ENCODE data around the gene CTDP1. TPM values are rescaled to one million over a fixed set of nuclear protein-coding genes. Genes with fewer than 3 reads are reported as not detected.

Gene CTDP1
- total RNA-seq, 1 donor from 2014 or later = 29.7 TPM

DNA sequence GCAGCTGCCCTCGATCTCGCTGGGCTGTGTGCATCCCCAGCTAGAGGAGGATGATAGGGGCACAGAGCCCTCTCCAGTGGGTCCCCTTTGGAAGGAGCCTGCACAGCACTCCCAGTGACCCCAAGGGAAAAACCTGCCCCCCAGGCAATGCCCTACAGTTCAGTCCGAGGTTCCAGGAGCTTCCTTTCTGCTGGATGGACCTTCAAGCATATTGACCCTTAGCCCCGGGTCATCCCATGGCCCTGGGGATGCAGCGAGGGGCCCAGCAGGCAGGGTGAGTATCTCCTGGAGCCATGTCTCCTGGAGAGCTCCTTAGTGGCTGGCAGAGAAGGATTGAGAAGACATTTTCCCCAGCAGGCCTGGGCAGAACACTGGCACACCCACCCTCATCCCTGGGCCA lies 45.4 kb upstream of the CTDP1 start:
- Histone ChIP-seq H3K27me3 (ENCODE audit: control insufficient read depth, insufficient read depth, low read length) (peaks cover 21% of the 10 kb centered on the region), H3K36me3 (ENCODE audit: control insufficient read depth, insufficient read depth, low read length) (no peaks in the 10 kb centered on the region), H3K4me3 (ENCODE audit: low read depth, low read length) (no peak overlapping the region)
- TF ChIP-seq, protein P1, sequence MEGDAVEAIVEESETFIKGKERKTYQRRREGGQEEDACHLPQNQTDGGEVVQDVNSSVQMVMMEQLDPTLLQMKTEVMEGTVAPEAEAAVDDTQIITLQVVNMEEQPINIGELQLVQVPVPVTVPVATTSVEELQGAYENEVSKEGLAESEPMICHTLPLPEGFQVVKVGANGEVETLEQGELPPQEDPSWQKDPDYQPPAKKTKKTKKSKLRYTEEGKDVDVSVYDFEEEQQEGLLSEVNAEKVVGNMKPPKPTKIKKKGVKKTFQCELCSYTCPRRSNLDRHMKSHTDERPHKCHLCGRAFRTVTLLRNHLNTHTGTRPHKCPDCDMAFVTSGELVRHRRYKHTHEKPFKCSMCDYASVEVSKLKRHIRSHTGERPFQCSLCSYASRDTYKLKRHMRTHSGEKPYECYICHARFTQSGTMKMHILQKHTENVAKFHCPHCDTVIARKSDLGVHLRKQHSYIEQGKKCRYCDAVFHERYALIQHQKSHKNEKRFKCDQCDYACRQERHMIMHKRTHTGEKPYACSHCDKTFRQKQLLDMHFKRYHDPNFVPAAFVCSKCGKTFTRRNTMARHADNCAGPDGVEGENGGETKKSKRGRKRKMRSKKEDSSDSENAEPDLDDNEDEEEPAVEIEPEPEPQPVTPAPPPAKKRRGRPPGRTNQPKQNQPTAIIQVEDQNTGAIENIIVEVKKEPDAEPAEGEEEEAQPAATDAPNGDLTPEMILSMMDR (IDR thresholded peaks at IDR 0.05; ENCODE audit: insufficient read depth, low read length, poor library complexity, severe bottlenecking) = no peak
- DNase-seq (ENCODE audit: low read depth) = no peak

DNA sequence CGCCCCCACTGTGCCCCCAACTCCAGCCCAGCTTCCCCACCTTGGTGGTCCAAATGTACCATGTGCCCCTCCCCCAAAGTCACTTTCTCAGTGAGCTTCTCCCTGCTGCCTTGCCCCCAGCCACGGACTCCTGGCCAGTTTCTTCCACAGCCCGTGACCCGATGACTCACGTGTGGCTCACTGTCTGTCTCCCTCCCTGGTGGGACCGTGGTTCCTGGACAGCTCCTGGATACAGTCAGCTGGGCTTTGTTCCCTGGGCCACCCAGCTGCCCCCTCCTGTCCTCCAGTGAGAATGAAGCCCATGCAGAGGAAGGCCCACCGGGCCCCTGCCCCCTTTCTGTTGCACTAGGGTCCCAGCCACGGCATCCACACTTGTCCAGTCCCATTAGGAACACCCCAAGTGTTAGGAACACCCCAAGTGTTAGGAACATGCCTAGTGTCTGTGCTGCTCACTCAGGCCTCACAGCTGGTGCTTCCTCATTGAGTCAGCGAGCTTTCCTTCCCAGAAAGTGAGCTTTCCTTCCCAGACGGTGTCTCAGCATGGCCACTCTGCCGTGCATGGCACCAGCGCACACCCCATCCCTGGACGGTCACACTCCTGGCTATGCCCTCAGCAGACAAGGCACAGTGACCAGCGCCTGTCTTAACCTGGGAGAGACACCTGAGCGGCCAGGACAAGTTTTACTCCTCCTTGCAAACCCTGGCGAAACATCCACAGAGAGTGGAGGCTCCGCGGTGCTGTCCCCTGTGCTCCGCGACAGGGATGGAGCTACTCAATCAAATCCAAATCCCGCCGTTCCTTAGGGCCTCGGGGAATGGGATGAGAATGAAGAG lies 44.8 kb upstream of the CTDP1 start:
- no peak for DNase-seq (ENCODE audit: low read depth)
- TF ChIP-seq, protein P1 (IDR thresholded peaks at IDR 0.05; ENCODE audit: insufficient read depth, low read length, poor library complexity, severe bottlenecking) = no peak
- Histone ChIP-seq H3K27me3 (ENCODE audit: control insufficient read depth, insufficient read depth, low read length) (peaks cover 21% of the 10 kb centered on the region), H3K36me3 (ENCODE audit: control insufficient read depth, insufficient read depth, low read length) (no peaks in the 10 kb centered on the region), H3K4me3 (ENCODE audit: low read depth, low read length) (no peak overlapping the region)

DNA sequence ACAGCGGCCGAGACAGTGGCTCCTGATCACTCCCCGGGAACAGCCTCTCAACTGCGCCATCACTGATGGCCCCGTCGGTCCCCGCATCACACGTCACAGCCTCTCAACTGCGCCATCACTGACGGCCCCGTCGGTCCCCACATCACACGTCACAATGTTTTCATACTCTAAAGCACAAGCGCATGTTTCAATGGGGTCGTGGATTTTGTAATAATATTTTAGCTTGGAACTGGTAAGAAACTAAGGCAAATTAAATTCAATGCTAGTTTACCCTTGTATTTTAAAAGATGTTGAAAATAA lies 44.2 kb upstream of the CTDP1 start:
- no peaks in the 10 kb centered on the region for H3K36me3 ChIP-seq (ENCODE audit: control insufficient read depth, insufficient read depth, low read length)
- TF ChIP-seq, protein P1 (IDR thresholded peaks at IDR 0.05; ENCODE audit: insufficient read depth, low read length, poor library complexity, severe bottlenecking) = no peak
- no peak overlapping the region for H3K4me3 ChIP-seq (ENCODE audit: low read depth, low read length)
- H3K27me3 ChIP-seq (ENCODE audit: control insufficient read depth, insufficient read depth, low read length) = peaks cover 21% of the 10 kb centered on the region
- DNase-seq (ENCODE audit: low read depth) = no peak

DNA sequence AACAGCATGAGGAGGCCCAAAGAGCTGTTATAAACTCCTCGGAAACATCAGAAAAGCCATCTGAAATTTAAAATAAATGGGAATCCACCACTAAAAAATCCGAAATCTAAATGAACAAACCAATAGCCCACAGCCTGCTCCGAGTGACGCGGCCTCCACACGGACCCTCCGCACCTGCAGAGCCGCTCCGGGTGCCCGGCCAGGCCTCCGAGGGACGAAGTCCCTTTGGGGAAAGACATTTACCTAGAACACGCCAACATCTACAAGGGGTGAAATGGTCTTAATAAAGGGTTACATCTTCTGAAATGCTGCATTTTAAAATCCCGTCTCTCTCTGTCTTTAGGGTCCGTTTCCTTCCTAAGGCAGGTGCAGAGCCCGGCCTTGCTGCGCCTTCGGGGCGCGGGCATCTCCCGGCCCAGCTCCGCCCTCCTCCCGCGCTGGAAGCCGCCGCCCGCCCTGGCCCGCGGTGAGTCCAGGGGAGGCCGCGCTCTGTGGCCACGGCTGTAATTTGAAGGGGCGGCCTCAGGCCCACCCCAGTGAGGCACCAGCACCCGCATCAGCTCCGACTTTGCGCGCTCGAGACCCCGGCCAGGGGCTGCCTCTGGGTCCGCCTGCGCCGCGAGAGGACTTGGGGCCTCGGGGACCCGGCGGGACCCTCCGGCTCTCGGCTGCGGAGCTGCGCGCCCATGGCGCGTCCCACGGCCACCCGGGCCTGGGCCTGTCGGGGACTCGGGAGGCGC lies 42.3 kb upstream of the CTDP1 start:
- Histone ChIP-seq H3K27me3 (ENCODE audit: control insufficient read depth, insufficient read depth, low read length) (peaks cover 21% of the 10 kb centered on the region), H3K4me3 (ENCODE audit: low read depth, low read length) (no peak overlapping the region), H3K36me3 (ENCODE audit: control insufficient read depth, insufficient read depth, low read length) (no peaks in the 10 kb centered on the region)
- no peak for DNase-seq (ENCODE audit: low read depth)
- TF ChIP-seq, protein P1 (IDR thresholded peaks at IDR 0.05; ENCODE audit: insufficient read depth, low read length, poor library complexity, severe bottlenecking) = no peak

DNA sequence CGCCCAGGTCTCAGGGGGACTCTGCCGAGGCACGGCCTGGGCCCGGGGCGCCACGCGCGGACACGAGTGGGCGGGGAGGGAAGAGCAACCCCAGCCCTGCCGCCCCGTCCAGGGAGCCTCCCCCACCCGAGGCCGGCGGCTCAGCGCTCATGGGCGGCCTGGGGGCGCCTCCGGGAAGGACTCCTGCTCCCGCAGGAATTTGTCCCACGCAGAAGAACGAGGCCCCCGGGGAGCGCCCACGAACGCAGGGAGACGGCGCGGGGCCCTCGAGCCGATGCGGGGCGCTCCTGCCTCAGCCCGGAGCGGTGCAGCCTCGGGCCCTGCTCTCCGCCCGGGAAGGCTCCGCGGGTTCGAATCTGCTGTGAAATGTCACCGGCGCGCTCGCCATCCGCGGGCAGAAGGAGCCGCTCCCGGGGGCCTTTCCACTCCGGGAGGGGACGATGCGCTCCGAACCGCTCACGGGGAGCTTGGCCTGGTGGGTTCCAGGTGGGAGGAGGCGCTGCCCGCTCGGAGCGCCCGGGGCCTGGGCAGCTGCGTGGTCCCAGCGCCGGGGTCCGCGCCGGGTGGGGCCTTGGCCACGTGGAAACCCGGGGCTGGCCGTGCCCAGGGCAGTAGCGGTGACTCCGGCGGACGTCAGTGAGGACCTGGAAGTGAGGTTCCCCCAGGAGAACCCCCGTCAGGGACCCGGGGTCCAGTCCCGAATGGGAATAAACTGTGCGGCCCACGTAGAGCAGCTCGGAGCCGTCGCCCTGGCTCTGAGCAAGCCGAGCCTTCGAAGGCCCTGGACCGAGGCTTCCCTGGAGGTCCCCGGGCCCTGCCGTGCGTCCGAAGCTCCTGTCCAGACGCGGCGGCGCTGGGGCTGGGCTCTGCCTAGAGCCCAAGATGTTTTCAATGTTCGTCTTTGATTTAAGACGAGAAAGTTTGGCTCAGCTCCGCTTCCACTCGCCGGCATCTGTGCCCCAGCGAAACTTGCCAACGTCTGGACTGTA lies 41.4 kb upstream of the CTDP1 start:
- DNase-seq (ENCODE audit: low read depth) = no peak
- H3K4me3 ChIP-seq (ENCODE audit: low read depth, low read length) = no peak overlapping the region
- TF ChIP-seq, protein P1 (IDR thresholded peaks at IDR 0.05; ENCODE audit: insufficient read depth, low read length, poor library complexity, severe bottlenecking) = no peak

More for the DNA sequence above, 41.4 kb upstream of the CTDP1 start:
- H3K36me3 ChIP-seq (ENCODE audit: control insufficient read depth, insufficient read depth, low read length) = no peaks in the 10 kb centered on the region
- peaks cover 21% of the 10 kb centered on the region for H3K27me3 ChIP-seq (ENCODE audit: control insufficient read depth, insufficient read depth, low read length)

All from kidney epithelial cell (primary cell).